Measurements from ENCODE around the gene TMEM163. TPM values are rescaled to one million over a fixed set of nuclear protein-coding genes. Genes with fewer than 3 reads are reported as not detected.

Gene TMEM163
- total RNA-seq, 6 experiments from 2014 or later, result 0.06 to 0.20 (median 0.07) TPM; not detected in 3

DNA sequence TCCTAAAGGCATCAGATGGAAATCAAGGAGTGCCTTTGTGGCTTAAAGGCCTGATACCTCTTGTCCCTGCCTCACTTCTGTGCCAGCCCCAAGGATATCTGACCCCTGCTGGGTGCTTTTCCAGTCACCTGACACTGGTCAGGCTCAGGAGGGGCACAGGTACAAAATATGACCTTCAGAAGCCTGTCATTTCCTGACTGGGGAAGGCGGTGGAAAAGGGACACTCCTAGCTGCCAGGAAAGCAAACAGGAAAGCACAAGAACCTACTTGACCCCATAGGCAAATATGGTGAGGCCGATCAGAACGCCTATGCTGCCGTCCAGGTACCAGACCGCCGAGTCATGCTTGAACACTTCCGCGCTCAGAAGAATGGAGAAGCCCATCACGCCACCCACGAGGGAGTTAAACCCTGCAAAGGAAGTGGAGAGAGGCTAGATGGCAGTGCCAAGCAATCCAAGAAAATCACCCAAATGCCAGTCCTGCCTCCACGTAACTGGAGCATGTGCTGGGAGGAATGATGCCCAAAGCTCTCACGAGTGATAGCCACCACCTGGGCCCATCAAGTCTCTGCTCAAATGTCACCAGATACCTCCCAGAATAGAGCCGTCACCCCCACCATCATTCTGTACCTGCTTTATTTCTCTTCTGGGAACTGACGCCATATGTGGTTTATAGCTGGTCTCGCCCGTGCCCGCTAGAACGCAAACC, 260.9 kb downstream of the TMEM163 start:
- ATAC-seq (peak; percentile 67 to 94 (median 80)), DNase-seq (peak in 1 of 3 donors; percentile 47)
- Histone ChIP-seq H3K27me3 (no peaks in the 10 kb centered on the region), H3K4me1 (peaks cover 0 to 13% (median 4%) of the 10 kb centered on the region in 4 donors), H3K27ac (peak overlapping the region in 2 of 3 donors; percentile 41 to 82), H3K4me3 (no peak overlapping the region), H3K36me3 (no peaks in the 10 kb centered on the region), H3K9me3 (no peaks in the 10 kb centered on the region)
- intact Hi-C loops (cut with DNase I), result no loop called here
- TF ChIP-seq CTCF (IDR thresholded peaks at IDR 0.05) (peak in 1 of 4 donors; percentile 11), POLR2A (IDR thresholded peaks at IDR 0.05) (peak; percentile 13)
- 62% methylated on average over 12 of the region's 18 CpGs for WGBS (ENCODE audit: insufficient coverage, low coverage, low lambda C conversion rate, missing lambda C conversion rate)

- intact Hi-C loops (cut with DNase I), result no loop called here
- Histone ChIP-seq H3K27me3 (no peaks in the 10 kb centered on the region), H3K9me3 (no peaks in the 10 kb centered on the region), H3K4me3 (no peak overlapping the region), H3K27ac (peak overlapping the region in 2 of 3 donors; percentile 41 to 82), H3K4me1 (peaks cover 0 to 13% (median 4%) of the 10 kb centered on the region in 4 donors), H3K36me3 (no peaks in the 10 kb centered on the region)
- TF ChIP-seq CTCF (IDR thresholded peaks at IDR 0.05) (no peak), POLR2A (IDR thresholded peaks at IDR 0.05) (no peak)
- WGBS (ENCODE audit: insufficient coverage, low coverage, low lambda C conversion rate, missing lambda C conversion rate), result 83% methylated on average over 5 of the region's 7 CpGs
- ATAC-seq (peak in 3 of 4 donors; percentile 7 to 30 (median 19)), DNase-seq (no peak)
Measured at GRCh38 chr2:134457353-134457752, 261.4 kb downstream of the TMEM163 start.

DNA sequence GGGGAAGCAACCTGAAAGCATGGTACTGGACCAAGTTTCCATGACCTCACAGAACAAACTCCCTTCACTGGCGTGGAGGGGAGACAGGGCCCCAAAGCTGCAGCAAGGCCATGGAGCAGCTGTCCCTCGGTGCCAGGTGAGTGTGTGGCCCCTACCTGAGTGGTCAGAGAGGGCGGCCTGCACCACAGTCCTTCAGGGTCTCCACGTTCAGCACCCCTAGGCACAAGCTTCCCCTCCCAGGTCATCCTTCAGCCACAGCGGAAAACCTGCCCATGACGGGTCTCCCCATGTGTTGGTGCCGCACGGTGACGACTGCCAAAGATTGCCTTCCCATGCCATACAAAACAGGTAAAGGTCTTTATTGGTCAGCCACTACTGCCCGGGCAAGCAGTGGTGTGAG, 263.4 kb downstream of the TMEM163 start:
- no peaks in the 10 kb centered on the region for H3K36me3 ChIP-seq
- WGBS (ENCODE audit: insufficient coverage, low coverage, low lambda C conversion rate, missing lambda C conversion rate), result 79% methylated on average over 2 of the region's 10 CpGs
- intact Hi-C loops (cut with DNase I), result no loop called here
- TF ChIP-seq POLR2A (IDR thresholded peaks at IDR 0.05) (no peak), CTCF (IDR thresholded peaks at IDR 0.05) (no peak)
- DNase-seq (no peak), ATAC-seq (peak in 1 of 4 donors; percentile 6)
- peaks cover 0 to 21% (median 4%) of the 10 kb centered on the region in 4 donors for H3K4me1 ChIP-seq
- no peaks in the 10 kb centered on the region for H3K27me3 ChIP-seq
- no peaks in the 10 kb centered on the region for H3K9me3 ChIP-seq
- no peak overlapping the region for H3K4me3 ChIP-seq
- H3K27ac ChIP-seq, result peak overlapping the region in 1 of 3 donors; percentile 45

DNA sequence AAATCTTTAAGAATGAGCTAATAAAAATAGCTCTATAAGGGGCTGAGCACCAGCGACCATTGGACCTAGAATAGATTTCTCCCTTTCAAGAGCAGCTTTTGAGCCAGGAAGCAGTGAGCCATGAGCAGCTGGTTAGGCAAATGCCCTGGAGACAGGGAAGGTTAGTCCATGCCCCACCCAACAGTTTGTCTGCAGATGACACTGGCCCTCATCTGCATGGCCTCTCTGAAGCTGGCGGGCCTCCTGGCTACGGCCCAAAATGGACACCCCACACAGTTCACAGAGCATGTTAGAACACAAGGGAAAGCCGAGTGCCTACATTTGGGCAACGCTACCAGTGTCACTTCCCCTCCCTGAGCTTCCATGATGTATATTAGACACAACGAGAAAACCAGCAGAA, 263.9 kb downstream of the TMEM163 start:
- H3K4me3 ChIP-seq, result no peak overlapping the region
- no peak for TF ChIP-seq CTCF (IDR thresholded peaks at IDR 0.05)
- no peak for TF ChIP-seq POLR2A (IDR thresholded peaks at IDR 0.05)
- no peaks in the 10 kb centered on the region for H3K9me3 ChIP-seq
- peak overlapping the region in 1 of 3 donors; percentile 45 for H3K27ac ChIP-seq
- no peaks in the 10 kb centered on the region for H3K36me3 ChIP-seq
- ATAC-seq (peak in 1 of 4 donors; percentile 5), DNase-seq (no peak)
- intact Hi-C loops (cut with DNase I), result no loop called here
- H3K4me1 ChIP-seq, result peaks cover 0 to 23% (median 4%) of the 10 kb centered on the region in 4 donors
- WGBS (ENCODE audit: insufficient coverage, low coverage, low lambda C conversion rate, missing lambda C conversion rate), result 76% methylated on average over 6 of the region's 6 CpGs
- no peaks in the 10 kb centered on the region for H3K27me3 ChIP-seq
